HG03558 (cell line): Measurements from ENCODE around the gene EBI3.
"Not testable (repeated sequence)": the region's sequence is repeated elsewhere in the genome, so short reads cannot be mapped to it uniquely, and the experiment has no call there.

ENCODE experiments used
- ATAC-seq: cut with Tn5 transposase; IDR thresholded peaks from one replicate; pipeline ENCODE4 v1.9.1; 2021; ENCODE audit warnings: moderate number of reproducible peaks; ENCODE audit not compliant: unreplicated experiment; ENCODE audit errors: extremely low read depth

EBI3 gene

DNA sequence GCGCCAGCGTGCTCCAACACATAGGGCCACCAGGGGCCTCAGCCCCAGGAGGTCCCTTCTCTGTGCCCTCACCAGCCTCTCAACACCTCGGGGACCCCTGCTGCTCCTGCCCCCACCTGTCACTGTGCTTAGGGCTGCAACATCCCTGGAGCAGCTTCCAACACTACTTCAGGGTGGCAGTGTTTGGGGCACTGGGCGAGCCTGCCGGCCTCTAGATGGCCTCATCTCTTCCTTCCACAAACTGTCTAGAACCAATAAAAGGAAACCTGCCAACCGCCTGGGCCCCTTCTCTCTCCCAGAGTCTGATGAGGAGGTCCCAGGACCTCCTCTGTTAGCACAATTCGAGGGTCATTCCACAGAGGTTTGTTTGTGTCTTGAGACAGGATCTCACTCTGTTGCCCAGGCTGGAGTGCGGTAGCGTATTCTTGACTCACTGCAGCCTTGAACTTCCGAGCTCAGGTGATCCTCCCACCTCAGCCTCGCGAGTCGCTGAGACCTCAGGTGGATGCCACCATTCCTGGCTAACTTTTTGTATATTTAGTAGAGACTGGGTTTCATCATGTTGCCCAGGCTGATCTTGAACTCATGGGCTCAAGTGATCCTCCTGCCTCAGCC, 39.6 kb downstream of the EBI3 start:
- no peak for ATAC-seq

DNA sequence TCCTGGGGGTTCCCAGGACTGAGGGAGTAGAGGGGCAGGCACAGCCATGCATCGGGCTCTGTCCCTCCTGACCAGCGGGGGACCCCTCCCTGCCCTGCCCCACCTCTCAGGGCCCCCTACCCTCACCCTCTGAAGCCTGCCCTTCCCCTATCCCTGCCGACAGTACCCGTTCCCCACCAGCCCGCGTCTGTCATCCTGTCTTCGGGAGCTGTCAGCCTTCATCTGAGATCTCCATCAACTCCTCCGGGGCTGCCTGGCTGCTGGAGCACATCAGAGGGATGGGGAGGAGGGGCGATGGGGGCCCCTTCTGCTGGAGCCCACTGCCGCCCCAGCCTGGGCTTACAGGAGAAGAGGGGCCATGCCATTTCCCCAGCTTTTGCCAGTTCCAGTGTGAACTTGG, 43.6 kb downstream of the EBI3 start:
- ATAC-seq, result no peak

DNA sequence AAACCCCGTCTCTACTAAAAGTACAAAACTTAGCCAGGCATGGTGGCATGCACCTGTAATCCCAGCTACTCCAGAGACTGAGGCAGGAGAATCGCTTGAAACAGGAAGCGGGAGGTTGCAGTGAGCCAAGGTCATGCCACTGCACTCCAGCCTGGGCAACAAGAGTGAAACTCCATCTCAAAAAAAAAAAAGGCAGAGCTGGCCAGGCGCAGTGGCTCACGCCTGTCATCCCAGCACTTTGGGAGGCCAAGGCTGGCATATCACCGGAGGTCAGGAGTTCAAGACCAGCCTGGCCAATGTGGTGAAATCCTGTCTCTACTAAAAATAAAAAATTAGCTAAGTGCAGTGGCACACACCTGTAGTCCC, 45.0 kb downstream of the EBI3 start:
- not testable (repeated sequence) for ATAC-seq

DNA sequence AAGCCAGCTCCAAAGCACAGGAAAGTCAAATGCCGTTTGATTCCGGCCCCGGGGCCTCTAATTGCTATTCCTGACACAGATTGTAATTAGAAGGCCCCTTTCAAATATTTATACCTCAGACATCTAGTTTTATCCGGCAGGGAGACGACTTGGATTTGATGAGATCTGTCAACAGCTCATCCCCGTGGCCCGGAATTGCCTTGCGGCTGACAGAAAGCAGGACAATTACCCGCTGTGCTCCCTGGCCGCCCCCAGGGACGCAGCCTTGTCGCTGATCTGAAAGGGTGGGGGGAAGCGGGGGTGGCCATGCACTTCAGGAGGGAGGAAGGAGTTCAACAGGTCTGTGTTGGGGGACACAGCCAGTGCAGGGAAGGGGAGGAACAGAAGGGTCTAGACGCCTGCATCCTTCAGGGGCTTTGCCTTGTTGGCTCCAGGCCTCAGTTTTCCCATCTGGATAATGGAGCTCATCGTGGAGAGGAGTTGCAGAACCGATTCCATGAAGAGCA, 47.9 kb downstream of the EBI3 start:
- ATAC-seq, result no peak

DNA sequence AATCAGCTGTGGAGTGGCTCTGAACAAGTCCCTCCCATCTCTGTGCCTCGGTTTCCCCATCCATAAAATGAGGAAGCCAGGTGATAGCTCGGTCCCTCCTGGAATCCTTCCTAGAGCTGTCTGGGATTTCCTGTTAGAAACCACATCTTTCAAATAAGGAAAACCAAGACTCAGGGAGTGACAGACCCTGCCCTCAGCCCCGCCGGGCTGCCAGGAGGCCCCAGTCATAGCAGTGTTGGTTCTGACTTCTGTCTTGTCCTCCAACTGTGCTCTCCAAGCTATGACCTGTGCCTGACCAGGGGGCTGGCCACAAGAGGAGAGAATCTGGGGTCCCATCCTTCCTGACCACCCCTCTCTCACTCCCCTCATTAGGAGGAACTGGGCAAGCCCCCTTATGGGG, 48.7 kb downstream of the EBI3 start:
- ATAC-seq, result no peak

DNA sequence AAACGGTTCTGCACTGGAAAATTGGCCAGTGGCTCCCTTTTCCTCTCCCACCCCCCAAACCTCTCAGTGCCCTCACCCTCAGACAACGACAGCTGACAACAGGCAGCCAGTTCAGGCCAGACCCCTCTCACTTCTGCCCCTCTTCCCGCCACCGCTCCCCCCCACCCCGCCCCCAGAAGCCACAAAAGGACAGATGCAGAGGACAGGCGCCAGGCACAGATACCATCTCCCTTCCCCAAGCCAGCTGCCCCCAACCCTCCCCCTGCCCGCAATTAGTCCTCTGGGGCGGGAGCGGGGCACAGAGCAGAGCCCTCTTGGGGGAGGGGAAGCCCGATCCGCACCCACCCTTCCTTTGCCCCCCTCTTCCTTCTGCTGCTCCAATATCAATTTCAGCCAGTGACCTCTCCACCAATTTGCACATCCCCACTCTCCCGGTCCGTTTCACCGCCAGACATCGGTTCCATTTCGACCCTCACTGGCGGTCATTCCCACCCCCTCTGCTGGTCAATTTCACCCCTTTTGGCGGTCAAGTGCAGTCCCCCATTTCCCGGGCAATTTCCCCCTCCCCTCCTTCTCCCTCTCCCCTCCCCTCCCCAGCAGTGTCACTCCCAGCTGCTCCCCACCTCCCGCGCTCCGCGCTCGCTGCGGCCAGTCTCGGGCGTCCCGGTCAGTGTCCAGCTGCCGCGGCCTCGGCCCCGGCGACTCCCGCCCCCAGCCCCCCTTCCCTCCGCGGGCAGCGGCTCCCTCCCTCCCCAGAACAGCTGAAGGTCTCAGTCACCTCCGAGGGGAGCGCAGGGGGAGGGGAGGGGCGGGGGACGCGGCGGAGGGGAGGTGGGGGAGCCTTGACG, 49.3 kb downstream of the EBI3 start, which contains the start of gene SHD:
SHD (plus strand) TSS at position 848 of the 848 bp plus-strand sequence. CDS start 798 bp downstream, outside the sequence.
- no peak for ATAC-seq

DNA sequence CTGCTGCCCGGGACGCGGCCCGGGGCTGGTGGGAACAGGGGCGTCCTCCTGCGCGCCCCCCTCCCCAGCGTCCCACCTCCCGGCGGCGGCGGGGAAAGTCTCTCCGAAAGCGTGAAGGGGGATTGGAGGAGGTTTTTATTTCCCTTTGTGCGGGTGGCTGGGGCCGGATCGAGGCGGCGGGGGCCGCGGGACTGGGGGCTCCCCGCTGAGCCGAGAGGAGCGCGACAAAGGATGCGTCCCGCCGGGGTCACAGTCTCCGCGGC, 49.9 kb downstream of the EBI3 start:
- ATAC-seq, result no peak

DNA sequence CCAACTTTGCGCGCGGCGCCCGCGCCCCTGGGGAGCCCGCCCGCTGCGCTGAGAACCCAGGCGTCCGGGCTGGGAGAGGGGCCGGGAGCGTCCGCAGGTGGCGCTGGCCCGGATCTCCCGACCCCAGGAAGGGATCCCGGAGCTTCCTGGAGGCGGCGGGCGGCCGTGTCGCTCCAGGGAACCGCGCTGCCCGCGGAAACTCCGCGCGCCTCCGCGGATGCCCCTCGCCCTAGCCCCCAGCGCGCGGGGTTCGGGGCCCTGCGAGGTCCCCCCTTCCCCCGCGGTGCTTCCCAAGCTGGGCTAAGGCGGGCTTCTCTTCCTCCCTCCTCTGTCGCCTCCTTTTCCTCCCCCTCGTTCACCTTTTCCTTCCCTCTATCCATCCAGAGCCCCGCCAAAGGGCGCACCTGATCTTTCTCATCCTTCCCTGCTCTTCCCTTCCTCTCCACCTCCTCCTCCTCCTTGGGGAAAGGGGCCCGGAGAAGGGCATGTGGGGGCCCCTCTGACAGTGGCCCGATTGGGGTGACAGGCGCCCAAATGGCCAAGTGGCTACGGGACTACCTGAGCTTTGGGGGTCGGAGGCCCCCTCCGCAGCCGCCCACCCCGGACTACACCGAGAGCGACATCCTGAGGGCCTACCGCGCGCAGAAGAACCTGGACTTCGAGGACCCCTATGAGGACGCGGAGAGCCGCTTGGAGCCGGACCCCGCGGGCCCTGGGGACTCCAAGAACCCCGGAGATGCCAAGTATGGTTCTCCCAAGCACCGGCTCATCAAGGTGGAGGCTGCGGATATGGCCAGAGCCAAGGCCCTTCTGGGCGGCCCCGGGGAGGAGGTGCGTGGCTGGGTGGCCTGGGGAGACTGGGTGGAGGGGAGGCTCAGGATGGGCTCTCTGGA, 50.5 kb downstream of the EBI3 start:
- ATAC-seq, result no peak

DNA sequence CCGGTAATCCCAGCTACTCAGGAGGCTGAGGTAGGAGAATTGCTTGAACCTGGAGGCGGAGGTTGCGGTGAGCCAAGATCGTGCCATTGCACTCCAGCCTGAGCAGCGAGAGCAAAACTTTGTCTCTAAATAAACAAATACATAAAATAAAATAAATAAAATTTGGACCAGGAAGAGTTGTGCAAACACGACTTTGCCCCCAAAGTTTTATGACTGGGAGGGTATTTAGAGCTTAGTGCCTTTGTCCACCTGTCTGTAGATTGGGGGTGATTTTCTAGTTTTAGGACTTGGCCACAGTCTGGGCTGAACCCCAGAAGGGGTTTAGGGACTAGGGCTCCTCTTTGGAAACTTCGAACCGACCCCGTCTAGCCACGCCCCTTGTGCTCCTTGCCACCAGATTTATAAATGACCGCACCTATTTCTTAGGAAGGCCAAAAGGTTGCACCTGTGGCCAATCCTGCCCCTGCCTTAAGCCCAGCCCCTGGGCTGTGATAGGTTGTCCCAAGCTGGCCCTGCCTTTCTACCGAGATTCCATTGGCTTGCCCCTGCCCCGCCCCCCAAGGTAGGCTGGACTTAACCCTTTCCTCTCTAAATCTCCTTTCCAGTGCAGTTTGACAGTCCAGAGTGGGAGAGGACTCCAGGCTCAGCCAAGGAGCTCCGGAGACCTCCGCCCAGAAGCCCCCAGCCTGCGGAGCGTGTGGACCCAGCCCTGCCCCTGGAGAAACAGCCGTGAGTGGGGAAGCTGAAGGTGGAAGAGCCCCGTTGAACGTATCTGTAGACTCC, 55.0 kb downstream of the EBI3 start:
- no peak for ATAC-seq

DNA sequence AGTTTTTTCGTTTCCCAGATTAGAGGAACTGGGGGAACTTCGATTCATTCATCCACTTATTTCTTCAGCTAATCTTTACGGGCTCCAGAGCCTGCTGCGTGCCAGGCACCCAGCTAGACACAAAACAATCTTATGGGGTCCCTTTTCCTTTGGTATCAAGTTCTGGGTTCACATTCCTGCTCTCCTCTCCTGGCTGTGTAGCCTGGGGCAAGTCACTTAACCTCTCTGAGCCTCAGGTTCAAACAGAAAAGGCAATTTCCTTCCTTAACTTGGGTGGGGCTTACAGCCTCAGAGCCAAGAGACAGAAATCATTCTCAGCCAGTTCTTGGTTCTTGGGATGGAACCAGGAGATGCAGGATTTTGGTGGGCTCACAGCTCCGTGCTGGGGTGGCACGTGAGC, 55.7 kb downstream of the EBI3 start:
- ATAC-seq, result no peak

DNA sequence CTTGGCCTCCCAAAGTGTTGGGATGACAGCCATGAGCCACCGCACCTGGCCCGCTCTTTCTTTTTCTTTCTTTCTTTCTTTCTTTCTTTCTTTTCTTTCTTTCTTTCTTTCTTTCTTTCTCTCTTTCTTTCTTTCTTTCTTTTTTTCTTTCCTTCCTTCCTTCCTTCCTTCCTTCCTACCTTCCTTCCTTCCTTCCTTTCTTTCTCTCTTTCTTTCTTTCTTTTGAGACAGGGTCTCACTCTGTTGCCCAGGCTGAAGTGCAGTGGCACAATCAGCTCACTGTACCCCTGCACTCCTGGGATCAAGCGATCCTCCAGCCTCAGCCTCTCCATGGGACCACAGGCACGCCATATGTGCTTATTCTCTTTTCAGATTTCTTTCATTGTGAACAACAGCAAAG, 56.8 kb downstream of the EBI3 start:
- not testable (repeated sequence) for ATAC-seq
